LHCN-M2 (cell line): ENCODE measurements around the gene GCNT2. TPM values are rescaled to one million over a fixed set of nuclear protein-coding genes. Genes with fewer than 3 reads are reported as not detected.
"Not testable (repeated sequence)": the region's sequence is repeated elsewhere in the genome, so short reads cannot be mapped to it uniquely, and the experiment has no call there.

Experiments used
- DNase-seq: peaks from one replicate; pipeline ENCODE4 v3.0.0-alpha.2; 2012; ENCODE audit warnings: low read depth
- total RNA-seq: library from RNA; depleted of rRNA; stranded (reverse); fragments of >200 nt; gene quantifications from 2 replicates; pipeline ENCODE4 v1.2.3, GENCODE V29; 2014

The GCNT2 gene
- total RNA-seq, 1 experiment from 2014 or later = 0.63 TPM

- DNase-seq = no peak
Observed at GRCh38 chr6:10547809-10548208, 26.7 kb downstream of the GCNT2 start.

- no peak for DNase-seq
Observed at GRCh38 chr6:10550764-10551163, 29.6 kb downstream of the GCNT2 start.

- DNase-seq = no peak
Observed at GRCh38 chr6:10552270-10552810, 31.2 kb downstream of the GCNT2 start.

- DNase-seq = no peak
Observed at GRCh38 chr6:10553871-10554270, 32.7 kb downstream of the GCNT2 start.

- no peak for DNase-seq
Observed at GRCh38 chr6:10554826-10555225, 33.7 kb downstream of the GCNT2 start.

GRCh38 chr6:10555625-10556309 is 34.6 kb downstream of the GCNT2 start:
- DNase-seq = peak; percentile 39

GRCh38 chr6:10556589-10556988 is 35.4 kb downstream of the GCNT2 start:
- no peak for DNase-seq

- no peak for DNase-seq
Observed at GRCh38 chr6:10556992-10557391, 35.8 kb downstream of the GCNT2 start.

- DNase-seq = no peak
Observed at GRCh38 chr6:10557913-10558312, 36.8 kb downstream of the GCNT2 start.

GRCh38 chr6:10558565-10558964 is 37.4 kb downstream of the GCNT2 start:
- DNase-seq = no peak

GRCh38 chr6:10559522-10560152 is 38.5 kb downstream of the GCNT2 start:
- no peak for DNase-seq

GRCh38 chr6:10561611-10562199 is 40.6 kb downstream of the GCNT2 start:
- DNase-seq = no peak

- DNase-seq = no peak
Observed at GRCh38 chr6:10564975-10565673, 44.0 kb downstream of the GCNT2 start.

- no peak for DNase-seq
Observed at GRCh38 chr6:10565913-10566312, 44.8 kb downstream of the GCNT2 start.

- no peak for DNase-seq
Observed at GRCh38 chr6:10567256-10568026, 46.3 kb downstream of the GCNT2 start.

GRCh38 chr6:10569392-10570127 is 48.4 kb downstream of the GCNT2 start:
- no peak for DNase-seq

GRCh38 chr6:10575519-10575918 is 54.4 kb downstream of the GCNT2 start:
- DNase-seq = not testable (repeated sequence)

GRCh38 chr6:10576226-10576625 is 55.1 kb downstream of the GCNT2 start:
- DNase-seq = no peak

- DNase-seq = no peak
Observed at GRCh38 chr6:10577112-10577511, 56.0 kb downstream of the GCNT2 start.

- DNase-seq = no peak
Observed at GRCh38 chr6:10578723-10579122, 57.6 kb downstream of the GCNT2 start.

- no peak for DNase-seq
Observed at GRCh38 chr6:10579803-10580202, 58.7 kb downstream of the GCNT2 start.
